AG10803 (cell line): ENCODE data around the gene MANEAL.

Source experiments
- DNase-seq: peaks from one replicate; pipeline ENCODE4 v3.0.0; 2010; ENCODE audit warnings: low read depth
- H3K4me3 ChIP-seq: 2 replicates; pipeline ENCODE4 v1.5.1; 2011; ENCODE audit warnings: mild to moderate bottlenecking, low read length, control low read depth
- TF ChIP-seq, protein P1 (sequence below): conservative IDR thresholded peaks from 2 replicates; pipeline ENCODE4 v1.5.1; 2011; ENCODE audit warnings: mild to moderate bottlenecking, low read length, control low read depth, inconsistent platforms

MANEAL gene, protein sequence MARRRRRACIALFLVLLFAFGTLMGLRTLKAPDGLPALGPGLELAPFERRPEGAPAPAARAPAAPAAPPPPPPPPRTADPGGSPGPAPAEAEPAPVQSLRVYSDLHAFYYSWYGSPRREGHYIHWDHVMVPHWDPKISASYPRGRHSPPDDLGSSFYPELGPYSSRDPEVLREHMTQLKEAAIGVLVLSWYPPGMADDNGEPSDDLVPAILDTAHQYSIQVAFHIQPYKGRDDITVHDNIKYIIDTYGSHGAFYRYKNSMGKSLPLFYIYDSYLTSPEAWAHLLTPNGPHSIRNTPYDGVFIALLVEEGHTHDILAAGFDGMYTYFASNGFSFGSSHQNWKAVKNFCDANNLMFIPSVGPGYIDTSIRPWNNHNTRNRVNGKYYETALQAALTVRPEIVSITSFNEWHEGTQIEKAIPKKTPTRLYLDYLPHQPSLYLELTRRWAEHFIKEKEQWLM

DNA sequence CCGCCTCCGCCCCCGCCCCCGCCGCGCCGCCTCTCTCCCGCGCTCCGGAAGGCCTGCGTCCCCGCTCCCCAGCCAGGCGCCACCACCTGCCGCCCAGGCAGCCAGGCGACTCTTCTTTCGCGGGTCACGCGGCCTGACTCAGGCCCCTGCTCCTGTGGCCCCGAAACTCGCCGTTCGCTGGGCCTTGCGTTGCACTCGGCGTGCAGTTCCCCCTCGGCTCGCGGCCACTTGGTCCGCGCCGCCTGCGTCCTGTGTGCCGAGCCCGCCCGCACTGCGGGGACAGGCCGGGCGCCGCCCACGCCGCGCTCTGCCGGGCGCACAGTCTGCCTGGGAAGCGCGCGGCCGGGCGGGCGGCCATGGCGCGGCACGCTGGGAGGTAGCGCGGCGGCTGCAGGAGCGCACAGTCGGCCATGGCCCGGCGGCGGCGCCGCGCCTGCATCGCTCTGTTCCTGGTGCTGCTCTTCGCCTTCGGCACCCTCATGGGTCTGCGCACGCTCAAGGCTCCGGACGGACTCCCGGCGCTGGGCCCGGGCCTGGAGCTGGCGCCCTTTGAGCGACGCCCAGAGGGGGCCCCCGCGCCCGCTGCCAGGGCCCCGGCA, at the start of gene MANEAL:
Gene MANEAL (plus strand): TSS at position 75 of the 599 bp plus-strand sequence. CDS start 336 bp downstream, at position 411.
- peak within 1 kb of the TSS; percentile 55 for H3K4me3 ChIP-seq
- DNase-seq = peak; percentile 54
- TF ChIP-seq, protein P1, sequence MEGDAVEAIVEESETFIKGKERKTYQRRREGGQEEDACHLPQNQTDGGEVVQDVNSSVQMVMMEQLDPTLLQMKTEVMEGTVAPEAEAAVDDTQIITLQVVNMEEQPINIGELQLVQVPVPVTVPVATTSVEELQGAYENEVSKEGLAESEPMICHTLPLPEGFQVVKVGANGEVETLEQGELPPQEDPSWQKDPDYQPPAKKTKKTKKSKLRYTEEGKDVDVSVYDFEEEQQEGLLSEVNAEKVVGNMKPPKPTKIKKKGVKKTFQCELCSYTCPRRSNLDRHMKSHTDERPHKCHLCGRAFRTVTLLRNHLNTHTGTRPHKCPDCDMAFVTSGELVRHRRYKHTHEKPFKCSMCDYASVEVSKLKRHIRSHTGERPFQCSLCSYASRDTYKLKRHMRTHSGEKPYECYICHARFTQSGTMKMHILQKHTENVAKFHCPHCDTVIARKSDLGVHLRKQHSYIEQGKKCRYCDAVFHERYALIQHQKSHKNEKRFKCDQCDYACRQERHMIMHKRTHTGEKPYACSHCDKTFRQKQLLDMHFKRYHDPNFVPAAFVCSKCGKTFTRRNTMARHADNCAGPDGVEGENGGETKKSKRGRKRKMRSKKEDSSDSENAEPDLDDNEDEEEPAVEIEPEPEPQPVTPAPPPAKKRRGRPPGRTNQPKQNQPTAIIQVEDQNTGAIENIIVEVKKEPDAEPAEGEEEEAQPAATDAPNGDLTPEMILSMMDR = no peak

DNA sequence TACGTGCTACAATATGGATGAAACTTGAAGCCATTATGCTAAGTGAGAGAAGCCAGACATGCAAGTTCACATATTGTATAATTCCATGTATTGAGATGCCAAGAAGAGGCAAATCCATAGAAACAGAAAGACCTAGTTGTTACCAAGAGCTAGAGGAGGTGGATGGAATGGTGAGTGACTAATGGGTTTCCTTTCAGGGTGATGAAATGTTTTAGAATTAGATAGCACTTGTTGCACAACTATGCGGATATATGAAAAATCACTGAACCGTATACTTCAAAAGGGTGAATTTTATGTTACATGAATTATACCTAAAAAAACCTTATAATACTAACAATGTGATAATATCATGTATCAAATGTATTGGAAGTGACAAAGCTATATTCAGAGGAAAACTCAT, 46.8 kb upstream of the MANEAL start:
- no peak overlapping the region for H3K4me3 ChIP-seq
- TF ChIP-seq, protein P1 = no peak
- no peak for DNase-seq

DNA sequence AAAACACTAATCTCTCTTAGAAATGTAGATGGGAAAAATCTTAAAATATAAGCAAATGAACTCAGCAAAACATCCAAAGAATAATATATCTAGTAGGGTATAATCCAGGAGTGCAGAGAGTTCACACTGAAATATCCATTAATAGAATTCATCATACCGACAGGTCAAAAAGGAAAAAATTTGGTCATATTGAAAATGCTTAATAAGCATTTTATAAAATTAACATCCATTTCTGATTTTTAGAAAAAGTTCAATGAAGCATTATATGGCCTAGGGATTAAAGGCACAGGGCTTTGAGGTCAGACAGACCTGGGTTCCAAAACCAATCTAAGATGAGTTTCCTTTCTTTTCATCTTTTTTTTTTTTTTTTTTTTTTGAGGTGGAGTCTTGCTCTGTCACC, 45.1 kb upstream of the MANEAL start:
- H3K4me3 ChIP-seq = no peak overlapping the region
- no peak for DNase-seq
- TF ChIP-seq, protein P1 = no peak

DNA sequence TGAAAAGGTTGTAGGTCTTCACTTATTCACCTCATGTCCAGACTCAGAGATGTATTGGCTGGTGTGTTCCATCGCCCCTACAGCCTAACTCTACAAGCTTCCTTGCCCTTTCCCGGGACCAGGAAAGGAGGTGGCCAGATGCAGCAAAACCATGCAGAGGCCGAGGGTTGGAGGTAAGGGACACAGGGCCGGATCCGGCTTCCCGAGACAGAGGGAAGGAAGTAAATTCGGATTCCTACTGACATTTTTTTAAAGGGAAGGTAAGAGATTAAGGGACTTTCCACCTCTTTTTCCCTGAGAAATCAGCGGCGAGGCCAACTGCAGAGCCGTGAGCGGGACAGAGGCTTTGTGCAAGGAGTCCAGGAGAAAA, 41.4 kb upstream of the MANEAL start:
- H3K4me3 ChIP-seq = no peak overlapping the region
- TF ChIP-seq, protein P1 = no peak
- DNase-seq = no peak

DNA sequence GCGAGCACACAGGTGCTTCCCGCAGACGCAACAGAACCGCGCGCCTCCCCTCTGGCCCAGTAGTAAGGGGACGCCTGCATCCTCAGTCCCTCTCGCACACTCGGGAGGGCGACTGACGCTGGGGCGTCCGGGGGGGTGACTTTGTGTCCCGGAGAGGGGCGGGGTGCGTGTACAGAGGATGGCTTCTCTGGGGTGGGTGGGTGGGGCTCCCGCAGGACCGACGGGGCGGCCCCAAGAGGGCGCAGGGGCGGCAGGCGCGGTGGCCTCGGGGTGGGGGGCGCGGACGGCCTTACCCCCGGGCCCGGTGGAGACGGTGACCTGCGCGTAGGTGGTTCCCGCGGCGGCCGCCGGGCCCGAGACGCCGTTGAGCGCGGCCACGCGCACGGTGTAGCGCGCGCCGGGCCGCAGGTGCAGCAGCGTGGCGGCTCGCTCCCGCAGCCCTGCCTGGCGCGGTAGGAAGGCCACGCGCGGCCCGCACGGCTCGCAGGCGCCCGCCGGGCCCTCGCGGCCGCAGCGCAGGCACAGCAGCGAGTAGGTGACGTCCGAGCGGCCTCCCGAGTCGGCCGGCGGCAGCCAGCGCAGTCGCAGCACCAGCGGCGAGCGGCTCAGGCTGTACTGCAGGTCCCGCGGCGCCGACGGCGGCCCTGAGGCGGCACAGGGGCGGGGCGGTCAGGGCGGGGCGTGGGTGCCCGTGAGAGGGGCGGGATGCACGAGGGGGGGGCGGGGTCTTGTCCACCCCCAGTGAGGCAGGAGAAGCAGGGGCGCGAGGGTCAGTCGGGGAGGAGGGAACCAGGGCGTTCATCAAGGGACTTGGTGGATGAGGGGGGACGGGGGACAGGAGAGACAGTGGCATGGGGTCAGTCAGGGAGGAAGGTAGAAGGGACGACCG, 40.8 kb upstream of the MANEAL start:
- no peak overlapping the region for H3K4me3 ChIP-seq
- TF ChIP-seq, protein P1 = no peak
- no peak for DNase-seq

DNA sequence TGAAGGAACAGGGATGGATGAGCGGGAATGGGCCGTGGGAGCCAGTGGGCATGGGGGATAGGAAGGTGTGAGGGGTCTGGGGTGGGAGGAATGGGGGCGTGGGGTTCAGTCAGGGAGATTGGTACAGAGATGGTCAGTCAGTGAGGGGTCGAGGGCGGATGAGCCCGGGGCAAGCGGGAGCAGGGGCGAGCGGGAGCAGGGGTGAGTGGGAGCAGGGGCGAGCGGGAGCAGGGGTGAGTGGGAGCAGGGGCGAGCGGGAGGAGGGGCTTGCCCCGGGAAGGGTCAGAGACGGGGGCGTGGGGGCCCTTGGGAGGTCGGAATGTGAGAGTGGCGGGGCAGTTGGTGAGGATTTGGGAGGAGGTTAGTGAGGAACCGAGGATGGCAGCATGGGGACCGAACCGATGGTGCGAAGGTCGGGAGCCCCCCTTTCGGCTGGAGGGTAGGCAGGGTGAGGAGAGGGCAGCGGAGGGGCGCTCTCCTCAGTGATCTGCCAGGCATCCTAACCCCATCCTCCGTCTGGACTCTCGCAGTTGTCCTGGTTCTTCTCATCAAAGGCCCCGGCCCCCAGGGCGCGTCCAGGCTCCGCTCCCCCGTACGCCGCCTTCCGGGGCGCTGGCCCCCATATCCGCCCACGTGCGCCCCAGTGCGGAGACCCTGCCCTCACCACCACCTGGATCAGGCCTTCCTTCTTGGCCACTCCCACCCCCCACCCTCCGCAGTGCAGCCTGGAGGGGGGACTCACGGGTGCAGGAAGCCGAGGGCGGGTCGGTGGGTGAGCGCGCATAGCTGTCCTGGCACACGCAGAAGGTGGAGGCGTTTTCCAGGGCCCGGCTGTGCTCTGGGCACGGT, 40.0 kb upstream of the MANEAL start:
- no peak overlapping the region for H3K4me3 ChIP-seq
- TF ChIP-seq, protein P1 = no peak
- DNase-seq = no peak
